ENCODE results near the gene SYS1.
A peak's percentile ranks its signal among the peaks of the same experiment; 100 is the strongest.

The SYS1 gene

GRCh38 chr20:45341579-45341938 lies 21.4 kb upstream of the SYS1 start:
- peak overlapping the region; percentile 62 for H3K4me3 ChIP-seq (ENCODE audit: low read depth, low read length)
- no peaks in the 10 kb centered on the region for H3K27me3 ChIP-seq (ENCODE audit: control insufficient read depth, insufficient read depth, low read length)
- peaks cover 4% of the 10 kb centered on the region for H3K36me3 ChIP-seq (ENCODE audit: control insufficient read depth, insufficient read depth, low read length)
- H3K9ac ChIP-seq (ENCODE audit: low read depth, low read length): peak overlapping the region; percentile 32
- H3K4me1 ChIP-seq (ENCODE audit: control insufficient read depth, insufficient read depth, low read length): peaks cover 88% of the 10 kb centered on the region
- no peaks in the 10 kb centered on the region for H3K9me3 ChIP-seq (ENCODE audit: control insufficient read depth, insufficient read depth, low read length)

GRCh38 chr20:45341939-45342854 lies 20.8 kb upstream of the SYS1 start:
- Histone ChIP-seq H3K36me3 (ENCODE audit: control insufficient read depth, insufficient read depth, low read length) (peaks cover 4% of the 10 kb centered on the region), H3K27me3 (ENCODE audit: control insufficient read depth, insufficient read depth, low read length) (no peaks in the 10 kb centered on the region), H3K4me1 (ENCODE audit: control insufficient read depth, insufficient read depth, low read length) (peaks cover 88% of the 10 kb centered on the region), H3K9me3 (ENCODE audit: control insufficient read depth, insufficient read depth, low read length) (no peaks in the 10 kb centered on the region), H3K9ac (ENCODE audit: low read depth, low read length) (peak overlapping the region; percentile 58), H3K4me3 (ENCODE audit: low read depth, low read length) (peak overlapping the region; percentile 62)

DNA sequence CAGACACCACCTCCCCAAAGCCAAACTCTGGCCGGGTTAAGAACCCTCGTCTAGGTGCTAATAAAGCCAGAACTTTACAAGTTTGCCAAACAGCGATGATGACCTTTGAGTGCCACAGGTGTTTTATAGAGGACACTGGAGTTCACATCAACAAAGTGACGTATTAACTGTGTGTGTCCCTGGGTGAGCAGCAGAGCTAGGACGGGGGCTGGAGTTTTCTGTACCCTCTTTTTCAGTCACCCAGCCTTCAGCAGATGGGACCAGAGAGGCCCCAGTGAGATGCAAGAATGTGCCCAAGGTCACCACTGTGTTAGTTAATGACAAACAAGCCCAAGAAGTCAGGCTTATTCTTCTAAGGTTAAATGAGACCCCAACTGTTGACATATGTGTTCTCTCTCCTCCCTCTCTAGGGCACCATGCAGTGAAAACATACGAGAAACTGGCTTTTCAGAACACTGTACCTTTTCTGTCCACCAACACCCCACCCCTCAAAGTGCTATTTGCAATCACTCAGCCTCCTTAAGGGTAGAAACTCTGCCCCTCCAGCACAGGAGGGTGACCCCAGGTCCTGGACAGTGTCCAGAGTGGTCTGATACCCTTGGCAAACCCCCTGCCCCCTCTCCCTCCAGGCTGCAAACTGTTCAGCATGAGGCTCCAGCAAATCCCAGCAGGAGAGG lies 20.0 kb upstream of the SYS1 start:
- H3K4me3 ChIP-seq (ENCODE audit: low read depth, low read length): peak overlapping the region; percentile 62
- peaks cover 4% of the 10 kb centered on the region for H3K36me3 ChIP-seq (ENCODE audit: control insufficient read depth, insufficient read depth, low read length)
- H3K4me1 ChIP-seq (ENCODE audit: control insufficient read depth, insufficient read depth, low read length): peaks cover 81% of the 10 kb centered on the region
- peak overlapping the region; percentile 58 for H3K9ac ChIP-seq (ENCODE audit: low read depth, low read length)
- H3K27me3 ChIP-seq (ENCODE audit: control insufficient read depth, insufficient read depth, low read length): no peaks in the 10 kb centered on the region
- no peaks in the 10 kb centered on the region for H3K9me3 ChIP-seq (ENCODE audit: control insufficient read depth, insufficient read depth, low read length)

- peaks cover 75% of the 10 kb centered on the region for H3K4me1 ChIP-seq (ENCODE audit: control insufficient read depth, insufficient read depth, low read length)
- peak overlapping the region; percentile 14 for H3K4me3 ChIP-seq (ENCODE audit: low read depth, low read length)
- peaks cover 4% of the 10 kb centered on the region for H3K36me3 ChIP-seq (ENCODE audit: control insufficient read depth, insufficient read depth, low read length)
- H3K9ac ChIP-seq (ENCODE audit: low read depth, low read length): peak overlapping the region; percentile 58
- no peaks in the 10 kb centered on the region for H3K9me3 ChIP-seq (ENCODE audit: control insufficient read depth, insufficient read depth, low read length)
- H3K27me3 ChIP-seq (ENCODE audit: control insufficient read depth, insufficient read depth, low read length): no peaks in the 10 kb centered on the region
Observed at GRCh38 chr20:45343532-45344167, 19.3 kb upstream of the SYS1 start.

DNA sequence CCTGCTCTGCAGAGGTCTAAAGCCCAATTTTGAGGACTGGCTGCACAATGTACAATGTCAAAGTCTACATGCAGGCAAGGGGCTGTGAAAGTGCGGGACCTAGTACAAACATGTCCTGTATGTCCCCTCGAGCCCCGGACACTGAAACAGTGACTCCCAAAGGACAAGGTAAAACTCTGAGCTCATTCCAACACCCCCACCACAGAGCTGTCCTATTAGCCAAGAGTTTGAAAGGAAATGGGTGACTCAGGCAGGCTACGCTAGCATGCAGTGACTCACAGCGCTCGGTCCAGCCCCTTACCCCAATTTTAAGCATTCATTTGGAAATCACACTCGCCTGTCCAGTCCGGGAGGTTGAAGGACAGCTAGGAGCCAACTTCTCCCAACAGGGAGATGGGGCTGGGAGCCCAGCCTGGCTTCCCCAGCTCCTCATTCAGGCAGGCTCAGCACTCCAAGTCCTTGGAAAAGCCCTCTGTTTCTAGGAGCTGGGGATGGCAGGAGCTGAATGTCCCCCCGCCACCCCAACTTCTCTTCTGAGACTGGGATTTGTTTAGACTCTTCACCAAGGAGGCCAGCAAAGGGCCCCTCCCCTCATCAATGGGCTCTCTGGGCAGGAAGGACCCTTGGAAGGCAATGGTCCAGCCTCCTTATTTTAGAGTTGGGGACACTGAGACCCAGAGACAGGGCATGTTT lies 18.6 kb upstream of the SYS1 start:
- H3K9ac ChIP-seq (ENCODE audit: low read depth, low read length): no peak overlapping the region
- H3K4me1 ChIP-seq (ENCODE audit: control insufficient read depth, insufficient read depth, low read length): peaks cover 72% of the 10 kb centered on the region
- no peaks in the 10 kb centered on the region for H3K9me3 ChIP-seq (ENCODE audit: control insufficient read depth, insufficient read depth, low read length)
- peak overlapping the region; percentile 37 for H3K4me3 ChIP-seq (ENCODE audit: low read depth, low read length)
- H3K36me3 ChIP-seq (ENCODE audit: control insufficient read depth, insufficient read depth, low read length): peaks cover 4% of the 10 kb centered on the region
- H3K27me3 ChIP-seq (ENCODE audit: control insufficient read depth, insufficient read depth, low read length): no peaks in the 10 kb centered on the region

GRCh38 chr20:45345104-45345936 lies 17.6 kb upstream of the SYS1 start:
- H3K4me1 ChIP-seq (ENCODE audit: control insufficient read depth, insufficient read depth, low read length): peaks cover 65% of the 10 kb centered on the region
- peak overlapping the region; percentile 37 for H3K4me3 ChIP-seq (ENCODE audit: low read depth, low read length)
- no peaks in the 10 kb centered on the region for H3K27me3 ChIP-seq (ENCODE audit: control insufficient read depth, insufficient read depth, low read length)
- no peak overlapping the region for H3K9ac ChIP-seq (ENCODE audit: low read depth, low read length)
- H3K36me3 ChIP-seq (ENCODE audit: control insufficient read depth, insufficient read depth, low read length): peaks cover 4% of the 10 kb centered on the region
- no peaks in the 10 kb centered on the region for H3K9me3 ChIP-seq (ENCODE audit: control insufficient read depth, insufficient read depth, low read length)

DNA sequence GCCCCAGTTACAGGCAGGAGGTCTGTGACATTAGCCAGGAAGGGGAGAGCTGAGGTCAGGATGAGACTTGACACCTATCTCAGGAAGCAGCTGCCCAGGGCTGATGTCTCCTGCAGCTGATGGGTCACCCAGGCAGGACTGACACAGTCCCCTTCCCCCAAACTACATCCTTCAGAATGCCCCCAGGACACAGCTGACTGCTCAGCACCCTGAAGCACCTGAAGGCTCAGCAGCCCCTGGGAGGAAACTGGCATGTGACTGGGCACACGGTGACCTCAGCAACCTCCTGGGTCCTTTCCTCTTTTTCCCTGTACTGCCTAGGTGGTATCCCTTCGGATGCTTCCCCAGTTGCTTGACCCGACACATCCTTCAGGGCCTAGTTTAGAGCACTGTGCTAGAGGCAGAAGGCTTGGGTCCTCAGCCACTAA lies 16.7 kb upstream of the SYS1 start:
- H3K4me1 ChIP-seq (ENCODE audit: control insufficient read depth, insufficient read depth, low read length): peaks cover 55% of the 10 kb centered on the region
- no peaks in the 10 kb centered on the region for H3K36me3 ChIP-seq (ENCODE audit: control insufficient read depth, insufficient read depth, low read length)
- no peaks in the 10 kb centered on the region for H3K9me3 ChIP-seq (ENCODE audit: control insufficient read depth, insufficient read depth, low read length)
- no peaks in the 10 kb centered on the region for H3K27me3 ChIP-seq (ENCODE audit: control insufficient read depth, insufficient read depth, low read length)
- no peak overlapping the region for H3K9ac ChIP-seq (ENCODE audit: low read depth, low read length)
- peak overlapping the region; percentile 82 for H3K4me3 ChIP-seq (ENCODE audit: low read depth, low read length)

DNA sequence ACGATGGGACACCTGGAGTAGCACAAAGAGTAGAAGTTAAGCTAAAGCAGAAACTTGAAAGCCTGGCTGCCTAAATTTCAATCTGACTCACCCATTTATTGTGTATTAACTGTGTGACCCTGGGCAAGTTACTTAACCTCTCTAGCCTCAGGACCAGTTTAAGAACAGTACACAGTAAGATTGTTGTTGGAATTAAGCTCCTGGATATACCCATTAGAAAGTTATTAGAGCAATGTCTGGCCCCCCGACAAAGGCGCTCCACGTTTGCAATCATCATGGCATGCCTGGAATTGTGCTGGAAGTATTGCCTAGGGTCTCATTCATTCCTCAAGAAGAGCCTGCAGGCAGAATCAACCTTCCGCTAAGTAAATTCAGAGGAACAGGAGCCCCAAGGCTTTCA lies 16.1 kb upstream of the SYS1 start:
- H3K4me3 ChIP-seq (ENCODE audit: low read depth, low read length): peak overlapping the region; percentile 82
- H3K9me3 ChIP-seq (ENCODE audit: control insufficient read depth, insufficient read depth, low read length): no peaks in the 10 kb centered on the region
- no peaks in the 10 kb centered on the region for H3K27me3 ChIP-seq (ENCODE audit: control insufficient read depth, insufficient read depth, low read length)
- H3K4me1 ChIP-seq (ENCODE audit: control insufficient read depth, insufficient read depth, low read length): peaks cover 50% of the 10 kb centered on the region
- no peaks in the 10 kb centered on the region for H3K36me3 ChIP-seq (ENCODE audit: control insufficient read depth, insufficient read depth, low read length)
- peak overlapping the region; percentile 66 for H3K9ac ChIP-seq (ENCODE audit: low read depth, low read length)

DNA sequence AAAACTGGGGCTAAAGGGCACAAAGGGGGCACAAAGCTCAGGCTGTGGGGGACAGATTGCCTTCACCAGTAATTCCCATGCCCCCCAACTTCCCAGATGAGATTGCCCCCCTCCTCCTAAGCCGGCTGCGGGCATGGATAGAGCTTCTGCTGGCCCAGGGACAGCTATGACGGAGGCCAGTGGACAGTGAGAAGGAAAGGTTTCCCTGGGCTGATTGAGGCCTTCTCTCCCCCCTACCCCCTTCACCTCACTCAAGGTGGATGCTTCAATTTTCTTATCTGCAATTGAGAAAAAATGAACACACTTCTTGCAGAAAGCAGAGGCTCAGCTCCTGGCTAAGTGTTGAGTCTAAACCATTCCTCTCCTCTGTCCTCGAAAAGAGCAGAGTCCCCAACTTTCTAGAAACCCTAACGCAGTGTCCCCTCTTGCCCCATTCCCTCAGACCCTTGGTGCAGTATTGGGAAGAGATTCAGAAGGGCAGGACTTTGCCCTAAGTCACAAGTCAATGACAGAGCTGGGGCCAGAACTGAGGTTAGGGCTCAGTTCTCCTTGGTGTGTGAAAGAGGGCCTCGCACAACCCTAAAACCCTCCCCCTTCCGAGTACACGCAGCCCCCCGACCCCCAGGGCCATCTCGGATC lies 15.5 kb upstream of the SYS1 start:
- H3K9ac ChIP-seq (ENCODE audit: low read depth, low read length): peak overlapping the region; percentile 79
- H3K36me3 ChIP-seq (ENCODE audit: control insufficient read depth, insufficient read depth, low read length): no peaks in the 10 kb centered on the region
- no peaks in the 10 kb centered on the region for H3K27me3 ChIP-seq (ENCODE audit: control insufficient read depth, insufficient read depth, low read length)
- no peaks in the 10 kb centered on the region for H3K9me3 ChIP-seq (ENCODE audit: control insufficient read depth, insufficient read depth, low read length)
- H3K4me1 ChIP-seq (ENCODE audit: control insufficient read depth, insufficient read depth, low read length): peaks cover 46% of the 10 kb centered on the region
- peak overlapping the region; percentile 82 for H3K4me3 ChIP-seq (ENCODE audit: low read depth, low read length)

DNA sequence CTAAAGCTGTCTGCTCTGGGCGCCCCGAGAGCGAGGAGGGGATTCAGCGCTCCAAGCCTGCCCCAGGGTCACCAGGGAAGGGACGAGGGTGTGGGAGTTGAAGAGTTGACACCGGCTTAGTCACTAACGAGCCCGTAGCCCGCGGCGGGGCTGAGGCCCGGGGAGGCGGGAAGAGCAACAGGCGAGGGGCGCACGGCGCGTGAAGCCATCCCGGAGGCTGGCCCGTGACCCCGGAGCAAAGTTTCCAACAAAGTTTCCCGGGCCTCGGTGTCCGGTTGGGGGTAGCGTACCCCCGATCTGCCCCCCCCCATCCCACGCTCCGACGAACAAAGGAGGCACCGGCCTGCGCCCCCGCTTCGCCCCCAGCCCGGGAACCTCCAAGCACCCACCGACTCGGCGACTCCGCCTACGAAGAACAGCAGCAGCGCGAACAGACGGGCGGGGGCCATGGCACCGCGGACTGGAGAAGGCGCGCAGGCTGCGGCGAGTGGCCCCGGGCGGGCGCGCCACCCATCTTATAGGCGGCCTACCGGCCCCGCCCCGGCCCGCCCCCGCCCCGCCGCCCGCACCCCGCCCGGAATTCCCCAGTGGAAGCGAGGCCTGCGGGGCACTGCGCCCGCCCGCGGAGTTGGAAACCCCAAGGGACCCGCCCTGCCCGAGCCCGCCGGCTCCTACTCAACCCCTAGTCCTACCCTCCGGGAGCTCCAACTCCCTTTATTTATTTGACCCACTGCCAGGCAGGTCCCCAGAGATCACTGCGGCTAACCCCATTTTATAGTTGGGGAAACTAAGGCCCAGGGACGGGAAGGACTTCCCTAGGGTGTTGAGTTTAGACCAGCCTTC lies 14.8 kb upstream of the SYS1 start, which contains the start of gene SDC4:
Gene SDC4, minus strand, starts transcription at position 489 of the 843 bp plus-strand sequence. Its CDS starts 40 bp downstream, at position 449.
- no peaks in the 10 kb centered on the region for H3K36me3 ChIP-seq (ENCODE audit: control insufficient read depth, insufficient read depth, low read length)
- H3K4me3 ChIP-seq (ENCODE audit: low read depth, low read length): peak within 1 kb of the TSS; percentile 82
- no peaks in the 10 kb centered on the region for H3K9me3 ChIP-seq (ENCODE audit: control insufficient read depth, insufficient read depth, low read length)
- peak within 1 kb of the TSS; percentile 79 for H3K9ac ChIP-seq (ENCODE audit: low read depth, low read length)
- no peaks in the 10 kb centered on the region for H3K27me3 ChIP-seq (ENCODE audit: control insufficient read depth, insufficient read depth, low read length)
- H3K4me1 ChIP-seq (ENCODE audit: control insufficient read depth, insufficient read depth, low read length): peaks cover 40% of the 10 kb centered on the region

Data from iPS-15b (cell line).